Gastrocnemius medialis (tissue), 4 donors: Measurements from ENCODE around the gene AKAP11. TPM values are rescaled to one million over a fixed set of nuclear protein-coding genes. Genes with fewer than 3 reads are reported as not detected.

ENCODE experiments used
- ATAC-seq, 2 donors: fragments of 150-250 bp; one replicate each; pipeline ENCODE4 v1.9.1; 2016
- DNase-seq, 2 donors: peaks; one replicate each; pipeline ENCODE4 v3.0.0-alpha.2; 2019
- H3K27ac ChIP-seq, 4 donors: fragments of 200-600 bp; sonication (generic); 1 replicate in 1 of 4; 2 replicates in 3 of 4; pipeline ENCODE4 v1.5.1; 2016 to 2018; ENCODE audit warnings: mild to moderate bottlenecking in 2 of 4, moderate library complexity in 1 of 4
- H3K27me3 ChIP-seq, 3 donors: fragments of 200-600 bp; sonication (generic) in 2 of 3; 1 replicate in 1 of 3; 2 replicates in 2 of 3; pipeline versions ENCODE4 v1.5.1 to v1.6.0; 2016 to 2019; ENCODE audit warnings: mild to moderate bottlenecking in 1 of 3, moderate library complexity in 1 of 3
- H3K36me3 ChIP-seq, 2 donors: fragments of 200-600 bp; sonication (generic) in 1 of 2; one replicate each; pipeline ENCODE4 v1.5.1; 2017 to 2018
- H3K4me1 ChIP-seq, 2 donors: fragments of 200-600 bp; sonication (generic) in 1 of 2; one replicate each; pipeline ENCODE4 v1.5.1; 2016 to 2017; ENCODE audit warnings: mild to moderate bottlenecking in 2 of 2
- H3K4me3 ChIP-seq, 4 donors: fragments of 200-600 bp; sonication (generic) in 3 of 4; 1 replicate in 1 of 4; 2 replicates in 3 of 4; pipeline ENCODE4 v1.5.1; 2016 to 2019; ENCODE audit warnings: mild to moderate bottlenecking in 2 of 4
- H3K9me3 ChIP-seq, 3 donors: fragments of 200-600 bp; sonication (generic) in 2 of 3; 1 replicate in 1 of 3; 2 replicates in 2 of 3; pipeline ENCODE4 v1.5.1; 2016 to 2019
- CTCF ChIP-seq, 5 experiments: fragments of 450-650 bp in 3 of 5; fragments of 200-600 bp in 2 of 5; sonication (generic) in 2 of 5; IDR thresholded peaks in 4 of 5; conservative IDR thresholded peaks in 1 of 5; 1 replicate in 4 of 5; 2 replicates in 1 of 5; pipeline ENCODE4 v1.5.1; 2016 to 2019; ENCODE audit warnings: antibody characterized with exemption in 5 of 5, mild to moderate bottlenecking in 3 of 5, moderate library complexity in 3 of 5
- POLR2A ChIP-seq, 2 donors: fragments of 450-650 bp; IDR thresholded peaks; one replicate each; pipeline ENCODE4 v1.6.1; 2017; ENCODE audit warnings: antibody characterized with exemption in 2 of 2, mild to moderate bottlenecking in 2 of 2, moderate library complexity in 2 of 2
- in situ Hi-C, 4 donors: fragments of 200-750 bp; cut with MboI; loops; one replicate each; pipeline versions ENCODE4 v1.15.0 to v1.8.0; 2017; ENCODE audit warnings: low sequenced_read_pairs in 4 of 4
- intact Hi-C: fragments of 100-400 bp; cut with DNase I; formaldehyde crosslinking; loops from one replicate; pipeline ENCODE4 v1.15.1; 2023; ENCODE audit warnings: low total_unique reads
- total RNA-seq, 4 donors: library from RNA; depleted of rRNA; stranded (reverse); fragments of >200 nt; gene quantifications; one replicate each; pipeline versions ENCODE4 v1.1.0 to v1.2.3, GENCODE V29; 2016

Gene AKAP11
- total RNA-seq, 4 donors from 2014 or later, result 7.7 to 12.8 (median 10.4) TPM

DNA sequence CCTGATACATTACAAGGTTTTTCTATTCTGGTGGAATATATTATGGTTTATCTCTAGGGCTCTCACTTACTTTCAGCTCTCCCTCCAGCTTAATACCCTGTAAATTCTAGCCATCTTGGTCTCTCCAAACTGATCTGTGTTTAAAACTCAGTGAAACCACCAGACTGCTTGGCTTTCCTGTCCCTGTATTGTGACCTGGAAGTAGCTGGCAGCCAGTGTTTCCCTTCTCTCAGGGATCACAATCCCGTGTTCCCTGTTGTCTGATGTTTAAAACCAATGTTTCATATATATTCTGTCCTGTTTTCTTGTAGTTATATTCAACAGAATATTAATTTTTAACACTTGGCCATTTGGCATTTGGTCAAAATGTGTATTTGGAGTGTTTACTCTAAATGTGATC is 8.0 kb downstream of the AKAP11 start:
- no peaks in the 10 kb centered on the region for H3K36me3 ChIP-seq
- H3K9me3 ChIP-seq, result no peaks in the 10 kb centered on the region
- in situ Hi-C loops, result no loop called here
- DNase-seq (no peak), ATAC-seq (no peak)
- TF ChIP-seq CTCF (IDR thresholded peaks at IDR 0.05 in 4 of 5, conservative IDR thresholded peaks at IDR 0.05 in 1 of 5) (no peak), POLR2A (IDR thresholded peaks at IDR 0.05) (no peak)
- no peaks in the 10 kb centered on the region for H3K27me3 ChIP-seq
- intact Hi-C loops, result no loop called here
- H3K27ac ChIP-seq, result no peak overlapping the region
- no peak overlapping the region for H3K4me3 ChIP-seq
- H3K4me1 ChIP-seq, result peaks cover 0 to 7% of the 10 kb centered on the region in 2 donors

GRCh38 chr13:42280537-42280936 is 8.6 kb downstream of the AKAP11 start:
- intact Hi-C loops (no loop called here), in situ Hi-C loops (no loop called here)
- Histone ChIP-seq H3K4me3 (no peak overlapping the region), H3K9me3 (no peaks in the 10 kb centered on the region), H3K36me3 (no peaks in the 10 kb centered on the region), H3K4me1 (peaks cover 0 to 7% of the 10 kb centered on the region in 2 donors), H3K27me3 (no peaks in the 10 kb centered on the region), H3K27ac (no peak overlapping the region)
- DNase-seq, result no peak
- no peak for ATAC-seq
- TF ChIP-seq CTCF (IDR thresholded peaks at IDR 0.05 in 4 of 5, conservative IDR thresholded peaks at IDR 0.05 in 1 of 5) (no peak), POLR2A (IDR thresholded peaks at IDR 0.05) (no peak)

DNA sequence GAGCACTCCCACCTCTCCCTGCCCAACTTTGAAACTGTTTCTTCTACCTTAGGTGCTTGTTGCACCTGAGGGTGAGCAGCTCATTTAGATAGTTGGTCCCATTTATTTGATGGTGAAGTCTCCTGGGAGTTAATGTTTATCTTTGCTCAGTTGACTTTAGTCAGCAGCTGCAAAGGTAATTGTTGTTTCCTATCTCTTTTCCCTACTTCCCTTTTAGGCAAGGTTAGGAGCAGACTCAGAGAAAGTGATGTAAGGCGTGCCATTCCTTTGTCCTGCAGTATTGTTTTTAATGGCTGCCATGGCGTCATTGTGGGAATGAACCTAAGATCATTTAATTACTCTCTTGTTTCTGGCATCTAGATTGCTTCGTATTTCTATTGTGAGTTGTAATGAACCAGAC is 11.6 kb downstream of the AKAP11 start:
- H3K4me3 ChIP-seq, result no peak overlapping the region
- H3K36me3 ChIP-seq, result peaks cover 0 to 7% of the 10 kb centered on the region in 2 donors
- no peak overlapping the region for H3K27ac ChIP-seq
- intact Hi-C loops (no loop called here), in situ Hi-C loops (no loop called here)
- H3K4me1 ChIP-seq, result peaks cover 0 to 7% of the 10 kb centered on the region in 2 donors
- DNase-seq, result no peak
- TF ChIP-seq CTCF (IDR thresholded peaks at IDR 0.05 in 4 of 5, conservative IDR thresholded peaks at IDR 0.05 in 1 of 5), result no peak
- H3K9me3 ChIP-seq, result no peaks in the 10 kb centered on the region
- no peak for ATAC-seq
- no peaks in the 10 kb centered on the region for H3K27me3 ChIP-seq

DNA sequence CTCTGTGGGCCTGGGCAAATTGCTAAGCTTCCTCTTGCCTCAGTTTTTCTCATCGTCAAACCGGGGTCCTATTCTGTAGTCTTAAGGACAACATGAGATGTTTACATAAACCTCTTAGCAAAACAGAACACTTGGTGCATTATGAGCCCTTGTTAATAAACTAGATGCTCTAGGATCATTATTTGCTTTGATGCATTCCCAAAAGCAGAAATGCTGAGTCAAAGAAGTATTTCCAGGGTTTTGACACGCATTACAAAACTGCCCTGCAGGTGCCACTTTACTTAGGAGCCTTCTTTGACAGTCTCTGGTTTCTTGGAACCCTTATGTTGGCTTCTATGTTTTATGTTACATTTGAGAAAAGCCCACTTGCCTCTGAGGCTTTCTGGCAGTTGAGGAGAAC is 12.1 kb downstream of the AKAP11 start:
- peaks cover 0 to 7% of the 10 kb centered on the region in 2 donors for H3K4me1 ChIP-seq
- H3K27me3 ChIP-seq, result no peaks in the 10 kb centered on the region
- DNase-seq, result no peak
- ATAC-seq, result no peak
- no peak overlapping the region for H3K27ac ChIP-seq
- no peaks in the 10 kb centered on the region for H3K9me3 ChIP-seq
- H3K36me3 ChIP-seq, result peaks cover 0 to 7% of the 10 kb centered on the region in 2 donors
- in situ Hi-C loops, result no loop called here
- intact Hi-C loops, result no loop called here
- TF ChIP-seq POLR2A (IDR thresholded peaks at IDR 0.05) (no peak), CTCF (IDR thresholded peaks at IDR 0.05 in 4 of 5, conservative IDR thresholded peaks at IDR 0.05 in 1 of 5) (no peak)
- H3K4me3 ChIP-seq, result no peak overlapping the region

DNA sequence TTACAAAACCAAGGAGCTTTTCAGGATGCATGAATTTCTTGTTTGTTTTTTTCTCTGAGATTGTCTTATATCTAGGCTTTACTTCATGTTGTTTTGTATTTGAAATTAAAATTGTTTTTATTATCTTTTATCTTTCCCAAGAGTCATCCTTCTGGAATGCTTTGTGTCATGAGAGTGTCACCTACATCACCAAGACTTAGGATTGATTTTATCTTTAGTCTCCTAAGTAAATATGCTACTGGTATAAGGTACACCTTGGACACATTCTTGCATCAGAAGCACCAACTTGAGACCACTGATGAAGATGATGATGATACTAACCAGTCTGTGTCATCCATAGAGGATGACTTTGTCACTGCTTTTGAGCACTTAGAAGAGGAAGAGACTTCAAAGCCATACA is 26.4 kb downstream of the AKAP11 start:
- in situ Hi-C loops, result no loop called here
- no peak for ATAC-seq
- H3K27me3 ChIP-seq, result no peaks in the 10 kb centered on the region
- DNase-seq, result no peak
- no peak overlapping the region for H3K4me3 ChIP-seq
- intact Hi-C loops, result no loop called here
- H3K4me1 ChIP-seq, result no peaks in the 10 kb centered on the region
- H3K36me3 ChIP-seq, result peaks cover 0 to 50% of the 10 kb centered on the region in 2 donors
- TF ChIP-seq CTCF (IDR thresholded peaks at IDR 0.05 in 4 of 5, conservative IDR thresholded peaks at IDR 0.05 in 1 of 5) (no peak), POLR2A (IDR thresholded peaks at IDR 0.05) (no peak)
- H3K9me3 ChIP-seq, result no peaks in the 10 kb centered on the region
- no peak overlapping the region for H3K27ac ChIP-seq
